GM23338 (cell line): ENCODE measurements around the gene FEZF2. TPM values are rescaled to one million over a fixed set of nuclear protein-coding genes. Genes with fewer than 3 reads are reported as not detected.

Experiments used
- ATAC-seq: fragments of 200-7000 bp; cut with Tn5 transposase; 3 replicates; pipeline ENCODE4 v1.9.1; 2020
- DNase-seq: peaks from one replicate; pipeline ENCODE4 v3.0.0-alpha.2; 2015; ENCODE audit warnings: low spot score
- H2AFZ ChIP-seq: fragments of 200-600 bp; sonication (generic); 2 replicates; pipeline ENCODE4 v1.8.0; 2016; ENCODE audit warnings: antibody characterized with exemption, mild to moderate bottlenecking, moderate library complexity
- H3F3A ChIP-seq: fragments of 200-600 bp; sonication (generic); replicated peaks from 2 replicates; pipeline ENCODE4 v1.8.0; 2017; ENCODE audit warnings: antibody characterized with exemption, mixed run types, low read depth
- H3K27ac ChIP-seq: fragments of 200-600 bp; sonication (generic); 2 replicates; pipeline ENCODE4 v1.6.1; 2016; ENCODE audit warnings: low read depth
- H3K27me3 ChIP-seq: fragments of 200-600 bp; sonication (generic); 2 replicates; pipeline ENCODE4 v1.8.0; 2016; ENCODE audit warnings: mild to moderate bottlenecking, mixed run types, moderate library complexity; ENCODE audit not compliant: insufficient read depth
- H3K36me3 ChIP-seq: fragments of 200-600 bp; sonication (generic); 2 replicates; pipeline ENCODE4 v1.8.0; 2016; ENCODE audit warnings: mild to moderate bottlenecking; ENCODE audit not compliant: insufficient read depth
- H3K4me1 ChIP-seq: fragments of 200-600 bp; sonication (generic); 2 replicates; pipeline ENCODE4 v1.8.0; 2016; ENCODE audit warnings: mild to moderate bottlenecking, moderate library complexity; ENCODE audit not compliant: insufficient read depth
- H3K4me2 ChIP-seq: fragments of 200-600 bp; sonication (generic); 2 replicates; pipeline ENCODE4 v1.7.1; 2017; ENCODE audit warnings: mixed run types
- H3K4me3 ChIP-seq: fragments of 200-600 bp; sonication (generic); 2 replicates; pipeline ENCODE4 v1.6.1; 2016; ENCODE audit warnings: mixed run types
- H3K79me2 ChIP-seq: fragments of 200-600 bp; sonication (generic); replicated peaks from 2 replicates; pipeline ENCODE4 v1.8.0; 2017; ENCODE audit warnings: mild to moderate bottlenecking; ENCODE audit not compliant: insufficient read depth
- H3K9me2 ChIP-seq: fragments of 200-600 bp; sonication (generic); 2 replicates; pipeline ENCODE4 v1.8.0; 2017; ENCODE audit not compliant: insufficient read depth
- H4K20me1 ChIP-seq: fragments of 200-600 bp; sonication (generic); replicated peaks from 2 replicates; pipeline ENCODE4 v1.8.0; 2017; ENCODE audit warnings: mild to moderate bottlenecking; ENCODE audit not compliant: insufficient read depth
- H3K27ac Mint-ChIP-seq: 2 replicates; pipeline ENCODE4 v1.8.0; 2020; ENCODE audit warnings: inconsistent platforms, mild to moderate bottlenecking, moderate library complexity, mixed read lengths
- H3K27me3 Mint-ChIP-seq: 3 replicates; pipeline ENCODE4 v1.8.0; 2022; ENCODE audit warnings: low read depth, mild to moderate bottlenecking, moderate library complexity, mixed read lengths, inconsistent platforms; ENCODE audit not compliant: insufficient read depth, poor library complexity
- H3K36me3 Mint-ChIP-seq: 3 replicates; pipeline ENCODE4 v1.8.0; 2021; ENCODE audit warnings: low read depth, mild to moderate bottlenecking, inconsistent platforms, moderate library complexity, mixed read lengths
- H3K4me1 Mint-ChIP-seq: 3 replicates; pipeline ENCODE4 v1.8.0; 2020; ENCODE audit warnings: mild to moderate bottlenecking, inconsistent platforms, mixed read lengths
- H3K4me3 Mint-ChIP-seq: 3 replicates; pipeline ENCODE4 v1.8.0; 2021; ENCODE audit warnings: moderate library complexity, mild to moderate bottlenecking, inconsistent platforms, mixed read lengths
- H3K9me3 Mint-ChIP-seq: 3 replicates; pipeline ENCODE4 v1.8.0; 2020; ENCODE audit warnings: moderate library complexity, mild to moderate bottlenecking, inconsistent platforms, mixed read lengths
- CREB1 ChIP-seq: fragments of 250-450 bp; sonication (Bioruptor Pico); IDR thresholded peaks from 2 replicates; pipeline ENCODE4 v1.5.0; 2020; ENCODE audit warnings: low read depth, mild to moderate bottlenecking, moderate library complexity
- CTCF ChIP-seq, 2 experiments: fragments of 200-600 bp in 1 of 2; sonication (generic) in 1 of 2; conservative IDR thresholded peaks; 2 replicates each; pipeline versions ENCODE4 v1.5.1 to v1.6.1; 2016 to 2017; ENCODE audit warnings: antibody characterized with exemption in 2 of 2, low read depth in 2 of 2, mild to moderate bottlenecking in 2 of 2, moderate library complexity in 1 of 2
- ETS1 ChIP-seq: IDR thresholded peaks from 2 replicates; pipeline ENCODE4 v1.6.1; 2016; ENCODE audit warnings: antibody characterized with exemption
- EZH2 ChIP-seq: fragments of 200-600 bp; sonication (generic); IDR thresholded peaks from one replicate; pipeline ENCODE4 v1.8.0; 2017; ENCODE audit warnings: antibody characterized with exemption, mild to moderate bottlenecking, low read depth; ENCODE audit not compliant: unreplicated experiment
- EZH2phosphoT487 ChIP-seq: fragments of 200-600 bp; sonication (generic); IDR thresholded peaks from one replicate; pipeline ENCODE4 v1.8.1; 2018; ENCODE audit warnings: antibody characterized with exemption; ENCODE audit not compliant: unreplicated experiment
- JUNB ChIP-seq: IDR thresholded peaks from one replicate; pipeline ENCODE4 v1.6.1; 2016; ENCODE audit warnings: antibody characterized with exemption; ENCODE audit not compliant: unreplicated experiment
- NANOG ChIP-seq: IDR thresholded peaks from 2 replicates; pipeline ENCODE4 v1.6.1; 2016; ENCODE audit warnings: antibody characterized with exemption, borderline replicate concordance
- POLR2AphosphoS5 ChIP-seq: IDR thresholded peaks from 2 replicates; pipeline ENCODE4 v1.6.1; 2016; ENCODE audit warnings: antibody characterized with exemption, low read depth
- REST ChIP-seq: IDR thresholded peaks from one replicate; pipeline ENCODE4 v1.6.1; 2018; ENCODE audit warnings: antibody characterized with exemption; ENCODE audit not compliant: unreplicated experiment
- STAT1 ChIP-seq: IDR thresholded peaks from one replicate; pipeline ENCODE4 v1.6.1; 2016; ENCODE audit warnings: antibody characterized with exemption; ENCODE audit not compliant: unreplicated experiment
- ZNF114 ChIP-seq: fragments of 250-450 bp; sonication (Bioruptor Pico); IDR thresholded peaks from 2 replicates; pipeline ENCODE4 v1.5.0; 2020; ENCODE audit warnings: mild to moderate bottlenecking, moderate library complexity
- ZNF331 ChIP-seq: fragments of 250-450 bp; sonication (Bioruptor Pico); IDR thresholded peaks from 2 replicates; pipeline ENCODE4 v1.5.0; 2020; ENCODE audit warnings: low read depth, mild to moderate bottlenecking, moderate library complexity
- ZNF462 ChIP-seq: fragments of 250-450 bp; sonication (Bioruptor Pico); IDR thresholded peaks from 2 replicates; pipeline ENCODE4 v1.5.0; 2020; ENCODE audit warnings: mild to moderate bottlenecking, moderate library complexity
- polyA plus RNA-seq: library from polyadenylated mRNA; unstranded; fragments of >200 nt; fragmentation: Nextera tagmentation; extraction: Ambion mirVana; gene quantifications from 2 replicates; pipeline ENCODE4 v1.2.1, GENCODE V29; 2016
- total RNA-seq: library from RNA; depleted of rRNA; stranded (reverse); fragments of >200 nt; shearing (Covaris generic); gene quantifications from 2 replicates; pipeline ENCODE4 v1.2.3, GENCODE V29; 2014

The FEZF2 gene
- total and polyA plus RNA-seq, 2 experiments from 2014 or later: not detected

- Mint-ChIP-seq H3K36me3 (no peaks in the 10 kb centered on the region), H3K4me1 (peaks cover 78% of the 10 kb centered on the region), H3K27ac (no peak overlapping the region), H3K4me3 (peak overlapping the region; percentile 74), H3K9me3 (no peaks in the 10 kb centered on the region; the same call in 2 of the 3 replicates), H3K27me3 (peaks cover 99% of the 10 kb centered on the region)
- no peak for TF ChIP-seq CTCF (conservative IDR thresholded peaks at IDR 0.05; ENCODE audit: low read depth in 2 of 2)
- TF ChIP-seq EZH2: peak; percentile 97
- TF ChIP-seq STAT1: no peak
- TF ChIP-seq ZNF114: no peak
- TF ChIP-seq REST: no peak
- no peak for TF ChIP-seq NANOG
- no peak for TF ChIP-seq ZNF331
- peak; percentile 96 for TF ChIP-seq EZH2phosphoT487
- no peak for TF ChIP-seq ZNF462 (CRISPR knock-in tag)
- no peak for TF ChIP-seq ETS1
- TF ChIP-seq POLR2AphosphoS5: no peak
- TF ChIP-seq CREB1 (CRISPR knock-in tag): no peak
- TF ChIP-seq JUNB: no peak
- H3K79me2 ChIP-seq: no peaks in the 10 kb centered on the region
- H3K4me2 ChIP-seq: peak overlapping the region; percentile 80
- peaks cover 47% of the 10 kb centered on the region for H3F3A ChIP-seq
- peak overlapping the region; percentile 63 for H3K4me3 ChIP-seq
- H3K27ac ChIP-seq: no peak overlapping the region
- H3K27me3 ChIP-seq: peaks cover 100% of the 10 kb centered on the region
- no peaks in the 10 kb centered on the region for H3K9me2 ChIP-seq
- H4K20me1 ChIP-seq: peaks cover 14% of the 10 kb centered on the region; the same call in 1 of the 2 replicates
- H3K36me3 ChIP-seq: no peaks in the 10 kb centered on the region
- peak; percentile 3 for ATAC-seq
- peaks cover 81% of the 10 kb centered on the region for H3K4me1 ChIP-seq
- H2AFZ ChIP-seq: peak overlapping the region; percentile 69; the same call in 1 of the 2 replicates
- peak; percentile 69 for DNase-seq
Observed at GRCh38 chr3:62370858-62371719, 2.3 kb downstream of the FEZF2 start.
